Measurements from ENCODE around the gene STX10. TPM values are rescaled to one million over a fixed set of nuclear protein-coding genes. Genes with fewer than 3 reads are reported as not detected.
A peak's percentile ranks its signal among the peaks of the same experiment; 100 is the strongest.

STX10 gene
- polyA plus RNA-seq, 1 donor, result 47.0 TPM

DNA sequence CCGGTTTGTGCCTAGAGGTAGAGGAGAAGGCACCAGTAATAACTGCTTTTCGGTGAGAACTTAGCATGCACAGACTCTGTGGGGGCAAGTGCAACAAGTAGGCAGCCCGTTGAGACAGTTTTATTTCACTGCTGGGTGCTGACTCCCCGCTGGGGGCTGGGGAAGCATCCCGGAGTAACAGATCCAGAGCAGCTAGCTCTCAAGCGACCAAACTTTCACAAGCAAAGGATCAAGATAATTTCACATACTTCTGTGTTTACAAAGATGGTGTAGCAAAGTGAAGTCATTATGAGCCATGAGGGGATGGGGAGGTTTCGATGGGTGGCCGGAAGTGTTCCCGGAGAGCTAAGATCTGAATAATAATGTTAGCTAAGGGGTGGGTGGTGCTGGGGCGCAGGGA lies 29.4 kb downstream of the STX10 start:
- DNase-seq, result no peak

DNA sequence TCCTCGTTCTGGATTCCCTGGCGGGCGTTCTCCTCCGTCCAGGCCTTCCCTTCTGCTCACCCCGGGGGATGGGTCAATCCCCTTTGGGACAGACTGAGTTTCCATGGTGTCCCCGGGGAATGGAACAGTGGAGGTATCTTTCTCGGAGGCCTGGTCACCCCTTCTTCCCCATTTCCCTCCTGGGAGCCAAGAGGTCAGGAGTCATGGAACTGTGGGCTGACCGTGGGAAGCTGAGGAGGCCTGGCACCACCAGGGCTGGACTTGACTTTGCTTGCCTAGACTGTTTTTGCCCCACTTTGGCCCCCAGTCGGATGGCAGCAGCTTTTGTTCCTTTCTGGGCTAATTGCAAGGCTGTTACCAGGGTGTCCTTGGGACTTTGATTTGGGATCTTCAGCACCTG lies 30.1 kb downstream of the STX10 start:
- DNase-seq, result no peak

DNA sequence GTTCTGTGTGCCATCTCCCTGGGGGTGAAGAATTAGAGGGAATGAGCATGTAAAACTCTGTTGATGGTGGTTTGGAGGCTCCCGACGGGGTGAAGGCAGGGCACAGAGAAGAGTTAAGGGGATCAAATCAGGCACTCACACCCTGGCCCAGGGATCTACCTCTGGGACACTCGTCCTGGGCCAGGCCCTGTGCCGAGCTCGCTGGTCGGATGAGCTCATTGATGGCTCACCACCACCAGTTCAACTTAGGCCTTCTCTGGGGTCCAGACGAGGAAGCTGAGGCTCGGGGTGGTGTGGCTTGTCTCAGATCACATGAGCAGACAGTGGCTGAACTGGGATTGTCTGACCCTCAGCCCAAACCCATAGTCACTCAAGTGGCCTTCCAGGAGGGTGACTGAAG lies 30.5 kb downstream of the STX10 start:
- no peak for DNase-seq

- no peak for DNase-seq
Observed at GRCh38 chr19:13118424-13119193, 31.6 kb downstream of the STX10 start.

- peak; percentile 88 for DNase-seq
Observed at GRCh38 chr19:13117772-13118423, 32.3 kb downstream of the STX10 start, which contains the start of gene NACC1. TSS of gene NACC1 (plus strand) at chr19:13118264. CDS start at chr19:13135208, 16,944 bp downstream.

- no peak for DNase-seq
Observed at GRCh38 chr19:13117176-13117771, 32.9 kb downstream of the STX10 start.

- DNase-seq, result peak; percentile 94
Observed at GRCh38 chr19:13116282-13117175, 33.6 kb downstream of the STX10 start, which contains the start of gene TRMT1. TSS of gene TRMT1 (minus strand) at chr19:13116740. CDS start at chr19:13116399, 341 bp downstream.

GRCh38 chr19:13115936-13116281 lies 34.3 kb downstream of the STX10 start:
- DNase-seq, result no peak

- DNase-seq, result no peak
Observed at GRCh38 chr19:13112555-13112954, 37.6 kb downstream of the STX10 start.

GRCh38 chr19:13110099-13110610 lies 40.0 kb downstream of the STX10 start:
- no peak for DNase-seq

DNA sequence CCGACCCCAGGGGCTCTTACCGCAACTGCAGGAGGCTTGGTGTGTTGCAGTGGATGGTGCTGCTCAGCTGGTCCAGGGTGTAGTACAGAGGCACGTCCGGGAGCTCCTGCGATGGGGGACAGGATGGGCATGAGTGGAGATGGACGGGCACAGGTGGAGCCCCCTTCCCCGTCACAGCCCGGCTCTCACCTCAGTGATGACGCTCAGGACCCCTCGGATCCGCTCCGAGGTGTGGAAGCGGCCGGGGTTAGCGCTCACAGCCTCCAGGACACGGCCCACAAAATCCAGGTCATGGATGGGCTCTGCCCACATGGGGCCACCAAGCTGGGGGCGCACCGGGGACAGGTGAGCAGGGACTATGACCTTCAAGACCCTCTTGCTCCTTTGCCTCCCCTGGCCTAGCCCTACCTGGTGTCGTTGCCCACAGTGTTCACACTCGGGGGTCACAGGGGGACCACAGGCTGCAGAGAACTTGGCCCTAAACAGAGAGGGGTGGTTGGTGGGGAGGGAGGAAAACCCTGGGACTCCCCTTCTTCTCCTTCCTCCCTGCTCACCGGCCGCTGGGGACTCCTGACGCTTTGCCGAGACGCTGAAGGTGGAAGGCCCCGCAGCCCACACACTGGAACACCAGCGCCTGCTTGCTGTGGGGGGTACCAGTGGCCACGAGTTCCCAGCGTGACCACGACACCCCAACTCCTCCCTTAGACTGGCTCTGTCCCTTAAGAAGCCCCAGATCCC lies 40.6 kb downstream of the STX10 start:
- no peak for DNase-seq

- DNase-seq, result no peak
Observed at GRCh38 chr19:13104848-13105711, 45.1 kb downstream of the STX10 start.

GRCh38 chr19:13104360-13104847 lies 45.8 kb downstream of the STX10 start:
- DNase-seq, result no peak

GRCh38 chr19:13103581-13104359 lies 46.4 kb downstream of the STX10 start:
- DNase-seq, result no peak

GRCh38 chr19:13102666-13103580 lies 47.3 kb downstream of the STX10 start, which contains the start of gene LYL1:
TSS of gene LYL1 (minus strand) at chr19:13102858. CDS start at chr19:13101171, 1,687 bp downstream.
- DNase-seq, result no peak

DNA sequence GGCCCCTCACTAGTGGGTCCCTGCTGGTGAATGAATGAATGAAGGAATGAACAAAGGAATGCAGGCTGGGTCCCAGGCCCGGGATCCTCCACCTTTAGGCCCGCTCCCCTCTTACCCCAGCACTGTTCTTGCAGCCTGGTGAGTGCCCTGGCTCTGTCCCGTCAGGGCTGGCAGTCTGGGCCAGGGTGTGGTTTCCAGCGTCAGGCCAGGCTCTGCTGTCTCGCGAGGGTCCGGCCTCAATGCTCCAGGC lies 47.8 kb downstream of the STX10 start:
- DNase-seq, result no peak

DNA sequence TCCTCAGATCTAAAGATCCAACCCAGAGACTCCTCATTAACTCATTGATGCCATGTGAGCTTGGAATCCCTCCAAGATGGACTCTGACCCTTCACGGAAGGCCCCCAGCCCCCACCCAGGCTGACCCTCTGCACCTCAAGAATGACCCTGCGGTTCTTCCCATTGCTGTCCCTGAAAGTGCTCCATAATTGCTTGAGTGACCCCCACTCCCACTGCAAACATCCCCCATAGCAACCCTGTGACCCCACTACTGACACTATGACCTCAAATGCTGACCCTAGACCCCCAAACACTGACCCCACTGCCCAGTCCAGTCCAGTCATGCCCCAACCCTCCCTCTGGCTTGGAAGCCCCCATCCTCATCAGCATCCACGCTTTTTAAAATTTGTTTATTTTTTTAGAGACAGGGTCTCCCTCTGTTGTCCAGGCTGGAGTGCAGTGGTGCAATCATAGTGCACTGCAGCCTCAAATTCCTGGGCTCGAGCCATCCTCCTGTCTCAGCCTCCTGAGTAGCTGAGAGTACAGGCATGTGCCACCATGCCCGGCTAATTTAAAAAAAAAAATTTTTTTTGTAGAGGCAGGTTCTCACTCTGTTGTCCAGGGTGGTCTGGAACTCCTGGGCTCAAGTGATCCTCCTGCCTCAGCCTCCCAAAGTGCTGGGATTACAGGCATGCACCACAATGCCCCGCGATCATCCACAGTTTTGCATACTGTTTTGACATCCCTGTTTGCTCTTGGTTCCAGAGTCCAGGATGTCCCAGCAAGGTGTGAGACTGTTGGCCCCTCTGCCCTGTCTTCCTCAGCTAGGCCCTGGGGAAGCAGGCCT lies 48.4 kb downstream of the STX10 start:
- DNase-seq, result no peak
